Activated effector memory CD4-positive, alpha-beta T cell treated with anti-CD3 and anti-CD28 coated beads, Interleukin-2, amount 50 U/mL, for 16 hours (primary cell): ENCODE data around the gene SMOC2.
"Not testable (repeated sequence)": the region's sequence is repeated elsewhere in the genome, so short reads cannot be mapped to it uniquely, and the experiment has no call there.

Experiments used
- DNase-seq: peaks from one replicate; pipeline ENCODE4 v3.0.0-alpha.2; 2020

Gene SMOC2

DNA sequence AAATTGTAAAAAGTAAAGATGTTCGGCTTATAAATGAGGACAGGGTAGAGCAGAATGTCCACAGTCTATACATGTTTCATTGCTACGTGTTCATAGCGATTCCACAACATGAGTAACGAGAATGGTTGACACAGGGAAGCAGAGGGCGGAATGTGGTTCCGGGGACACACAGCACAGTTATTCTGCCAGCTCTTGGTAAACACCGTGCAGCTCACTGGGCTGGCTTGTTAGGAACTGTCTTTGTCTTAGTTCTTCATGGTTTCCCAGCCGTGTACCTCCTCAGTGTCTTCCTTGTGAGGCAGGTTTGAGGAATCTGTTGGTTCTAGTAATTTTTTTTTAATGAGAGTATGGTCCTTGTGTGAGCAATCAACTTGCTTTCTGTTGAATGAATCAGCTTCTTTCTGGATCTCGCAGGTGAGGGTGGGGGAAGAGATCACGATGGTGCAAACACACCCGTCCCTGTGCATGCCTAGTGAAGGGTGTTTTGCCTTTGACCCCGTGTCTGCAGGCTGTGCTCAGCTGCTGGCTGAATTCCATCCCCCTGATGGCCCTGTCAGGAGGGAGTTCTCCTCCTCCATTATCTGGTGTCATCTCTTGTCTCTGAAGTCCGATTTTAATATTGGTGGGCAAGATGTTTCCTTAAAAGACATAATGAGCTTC is 168.2 kb downstream of the SMOC2 start:
- DNase-seq = no peak

GRCh38 chr6:168609914-168610490 is 169.0 kb downstream of the SMOC2 start:
- DNase-seq = no peak

- DNase-seq = not testable (repeated sequence)
These were observed 170.0 kb downstream of the SMOC2 start for GRCh38 chr6:168610966-168611365.

DNA sequence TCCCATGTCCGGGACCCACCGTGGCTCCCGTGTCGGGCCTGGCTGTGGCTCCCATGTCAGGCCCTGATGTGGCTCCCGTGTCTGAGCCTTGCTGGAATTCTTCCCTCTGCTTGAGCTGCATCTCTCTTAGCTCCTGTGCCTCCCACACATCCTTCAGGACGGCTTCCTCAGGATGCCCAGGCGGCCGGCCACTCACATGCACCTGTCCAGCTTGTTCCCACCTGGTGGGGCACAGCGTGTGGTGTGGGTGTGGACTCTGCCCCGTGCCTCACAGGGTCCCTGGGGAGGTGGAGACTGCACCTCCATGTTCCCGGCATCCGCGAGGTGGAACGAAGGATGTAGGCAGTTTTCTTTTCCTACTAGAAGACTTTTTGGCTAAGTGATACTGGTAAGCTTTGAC is 170.7 kb downstream of the SMOC2 start:
- DNase-seq = no peak

- no peak for DNase-seq
These were observed 171.6 kb downstream of the SMOC2 start for GRCh38 chr6:168612586-168612985.

DNA sequence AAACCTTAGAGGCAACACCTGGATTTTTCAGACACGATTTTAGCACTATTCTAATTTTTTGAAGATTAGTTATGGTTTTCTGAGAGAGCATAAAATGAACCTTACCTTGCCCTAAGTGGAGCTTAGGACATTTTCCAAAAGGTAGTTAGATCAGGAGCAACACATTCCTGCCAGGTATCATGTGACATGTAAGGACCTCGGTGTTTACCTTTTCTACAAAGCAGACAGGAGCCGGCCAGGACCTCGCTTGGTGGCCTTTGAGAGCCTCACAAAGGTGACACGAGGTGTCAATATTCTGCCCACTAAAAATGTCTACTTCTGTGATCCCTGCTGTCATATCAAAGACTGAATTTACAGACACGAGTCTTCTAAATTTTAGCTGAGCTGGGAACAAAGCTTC is 174.9 kb downstream of the SMOC2 start:
- DNase-seq = no peak

DNA sequence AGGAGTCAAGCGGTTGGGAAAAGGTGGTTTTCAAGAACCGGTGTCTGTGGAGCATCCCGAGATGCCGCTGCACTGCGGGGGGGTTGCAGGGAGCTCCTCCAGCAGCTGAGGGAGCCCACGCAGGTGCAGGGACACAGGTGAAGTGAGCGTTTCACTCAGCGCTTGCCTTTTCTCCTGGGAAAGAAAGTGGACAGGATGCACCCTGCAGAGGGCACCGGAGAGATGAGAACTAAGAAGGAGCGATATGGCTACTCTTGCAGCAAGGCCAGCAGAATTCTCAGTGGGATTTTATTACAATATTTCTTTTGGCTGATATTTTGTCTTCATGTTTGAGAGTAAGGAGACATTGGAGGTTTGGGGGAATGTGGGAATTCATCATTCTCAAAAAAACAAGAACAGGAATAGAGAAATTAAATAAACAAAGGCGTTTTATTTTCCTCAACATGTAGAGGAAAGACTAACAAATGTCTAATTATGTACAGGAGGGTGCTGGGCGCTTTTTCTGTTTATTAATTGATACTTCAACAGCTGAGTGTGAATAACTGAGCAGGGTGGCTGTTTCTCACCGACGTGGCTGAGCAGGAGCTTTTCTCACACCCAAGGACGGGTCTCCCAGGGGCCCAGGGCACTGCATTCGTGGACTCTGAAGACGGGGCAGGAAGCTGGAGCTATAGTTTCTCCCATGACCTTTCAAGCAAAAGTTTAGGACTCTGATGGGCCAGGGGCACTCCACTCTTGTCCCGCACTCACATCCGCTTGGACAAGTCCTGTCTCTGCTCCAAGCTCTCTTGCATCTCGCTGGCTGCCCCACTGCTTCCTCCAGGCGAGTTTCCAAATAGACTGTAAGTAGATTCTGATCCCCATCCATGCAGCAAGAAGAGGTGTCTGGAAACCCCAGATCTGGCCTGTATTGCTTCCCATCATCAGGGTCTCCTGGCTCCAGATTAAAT is 176.1 kb downstream of the SMOC2 start:
- no peak for DNase-seq

DNA sequence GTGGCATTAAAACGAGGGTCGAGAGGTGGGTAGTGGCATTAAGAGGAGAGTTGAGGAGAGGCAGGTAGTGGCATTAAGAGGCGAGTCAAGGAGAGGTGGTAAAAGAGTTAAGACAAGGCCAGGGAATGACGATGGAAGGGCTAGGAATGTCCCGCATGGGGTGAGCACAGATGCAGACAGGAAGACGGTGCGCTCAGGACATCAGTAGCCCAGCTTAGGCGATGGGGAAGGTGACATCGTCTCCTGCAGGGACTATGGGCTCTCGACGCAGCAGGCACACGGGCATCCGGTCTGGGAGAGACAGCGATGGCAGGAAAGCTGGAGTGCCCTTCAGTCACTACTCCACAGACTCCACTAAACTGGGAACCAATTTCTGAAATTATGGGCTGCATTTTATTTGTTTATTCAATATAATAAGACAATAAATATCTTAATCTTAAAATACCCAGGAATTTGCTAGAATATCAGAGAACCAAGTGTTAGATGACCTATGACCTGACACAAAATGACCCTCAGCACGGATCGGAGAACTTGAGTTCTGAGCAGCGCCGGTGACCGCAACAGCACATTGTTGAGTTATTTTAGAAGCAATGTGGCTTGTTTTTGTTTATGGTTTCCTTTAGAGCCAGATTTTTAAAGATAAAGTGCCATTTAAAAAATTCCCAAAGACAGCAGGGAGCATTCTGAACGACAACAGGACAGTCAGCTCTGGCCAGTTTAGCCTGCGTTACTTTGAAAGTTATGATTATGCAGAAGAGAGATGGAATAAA is 177.7 kb downstream of the SMOC2 start:
- no peak for DNase-seq

- DNase-seq = no peak
These were observed 178.8 kb downstream of the SMOC2 start for GRCh38 chr6:168619560-168620314.

DNA sequence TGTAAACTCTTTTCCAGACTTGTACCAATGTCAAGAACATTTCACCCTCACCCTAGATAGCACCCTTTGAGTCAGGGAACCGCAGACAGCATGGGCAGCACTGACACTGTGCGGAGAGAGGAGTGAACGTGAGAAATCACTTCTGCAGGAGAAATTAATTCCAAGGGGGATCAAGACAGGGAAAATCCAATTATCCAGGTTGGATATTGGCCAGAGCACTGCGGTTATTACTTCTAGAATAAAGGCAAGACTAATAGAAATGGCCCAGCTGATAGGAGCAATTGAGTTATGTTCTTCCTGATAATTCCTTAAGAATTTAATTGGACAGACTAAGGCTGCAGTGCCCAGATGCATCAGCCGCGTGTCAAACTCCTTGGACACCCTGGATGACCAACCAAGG is 179.6 kb downstream of the SMOC2 start:
- DNase-seq = no peak

- no peak for DNase-seq
These were observed 182.8 kb downstream of the SMOC2 start for GRCh38 chr6:168623736-168624135.

DNA sequence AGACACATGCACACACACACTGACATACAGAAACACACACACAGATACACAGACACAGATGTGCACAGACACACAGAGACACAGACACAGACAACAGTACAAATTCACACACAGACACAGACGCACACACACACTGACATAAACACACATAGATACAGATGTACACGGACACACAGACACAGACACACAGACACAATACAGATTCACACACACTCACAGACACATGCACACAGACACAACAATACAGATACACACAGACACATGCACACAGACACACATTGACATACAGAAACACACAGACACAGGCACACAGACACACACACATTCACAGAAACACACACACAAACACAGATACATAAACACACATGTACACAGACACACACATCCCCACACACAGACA is 183.6 kb downstream of the SMOC2 start:
- no peak for DNase-seq

GRCh38 chr6:168624948-168625347 is 184.0 kb downstream of the SMOC2 start:
- DNase-seq = no peak

- no peak for DNase-seq
These were observed 184.6 kb downstream of the SMOC2 start for GRCh38 chr6:168625602-168626001.

GRCh38 chr6:168626046-168626602 is 185.1 kb downstream of the SMOC2 start:
- no peak for DNase-seq

DNA sequence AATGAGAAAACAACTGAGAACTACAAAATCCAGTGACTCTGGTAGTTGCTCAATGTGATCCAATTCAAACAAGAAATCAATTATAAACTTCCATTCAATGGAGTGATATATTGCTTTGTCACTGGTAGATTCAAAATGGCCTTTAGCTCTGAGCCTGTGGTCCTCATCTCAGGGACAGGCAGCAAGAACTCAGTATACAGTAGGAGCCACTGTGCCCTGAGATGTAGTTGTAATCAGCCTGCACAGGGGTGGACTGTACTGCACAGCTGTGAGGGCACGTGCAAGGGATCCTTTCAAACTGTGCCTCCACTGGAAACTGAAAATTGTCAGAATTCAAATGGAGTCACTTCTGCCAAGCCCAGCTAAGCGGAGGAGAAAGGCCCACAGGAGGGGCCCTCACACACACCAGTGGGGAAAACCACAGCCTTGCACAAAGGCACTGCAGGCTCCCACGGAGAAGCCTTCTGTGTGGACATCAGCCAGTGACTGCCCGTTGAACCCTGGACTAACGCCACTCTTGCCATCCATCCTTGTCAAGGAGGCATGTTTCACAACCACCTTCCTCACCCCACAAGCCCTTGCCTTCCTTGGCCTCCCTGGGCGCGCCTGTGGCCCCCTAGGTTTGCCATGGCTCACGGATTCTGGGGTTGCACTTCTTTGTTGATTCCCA is 186.7 kb downstream of the SMOC2 start:
- no peak for DNase-seq

DNA sequence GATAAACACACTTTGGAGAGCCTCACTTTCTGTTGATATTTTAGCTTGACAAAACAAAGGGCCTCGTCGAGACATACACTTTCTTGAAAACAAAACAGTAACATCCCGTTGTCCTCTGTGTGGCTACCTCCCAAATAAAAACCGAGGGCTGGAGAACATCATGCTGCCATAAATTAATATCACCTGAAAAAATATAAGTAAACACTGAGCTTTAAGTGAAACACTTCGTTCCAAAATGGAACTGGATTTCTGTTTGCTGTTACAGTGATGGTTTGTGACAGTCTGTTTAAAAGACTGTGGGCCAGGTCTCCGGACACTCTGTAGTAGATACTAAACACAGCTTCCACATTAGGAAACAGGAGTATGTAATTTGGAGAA is 187.2 kb downstream of the SMOC2 start:
- DNase-seq = no peak

- DNase-seq = no peak
These were observed 187.8 kb downstream of the SMOC2 start for GRCh38 chr6:168628732-168629245.

DNA sequence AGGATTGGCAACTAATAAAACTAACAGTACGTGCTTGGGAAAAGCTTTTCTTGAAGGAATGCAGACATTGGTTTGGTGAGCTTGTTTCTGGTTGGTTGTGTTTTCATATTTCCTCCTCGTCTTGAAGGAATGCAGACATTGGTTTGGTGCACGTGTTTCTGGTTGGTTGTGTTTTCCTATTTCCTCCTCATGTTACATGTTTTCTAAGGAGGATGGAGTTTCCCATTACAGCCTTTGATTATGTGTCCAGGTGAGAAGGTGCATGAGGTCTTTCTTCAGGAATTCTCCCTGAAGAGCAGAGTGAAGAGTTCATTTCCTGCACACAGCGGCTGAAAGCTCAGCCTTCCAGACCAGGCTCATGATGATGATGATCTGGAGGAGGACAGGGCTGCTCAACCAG is 190.6 kb downstream of the SMOC2 start:
- DNase-seq = no peak

DNA sequence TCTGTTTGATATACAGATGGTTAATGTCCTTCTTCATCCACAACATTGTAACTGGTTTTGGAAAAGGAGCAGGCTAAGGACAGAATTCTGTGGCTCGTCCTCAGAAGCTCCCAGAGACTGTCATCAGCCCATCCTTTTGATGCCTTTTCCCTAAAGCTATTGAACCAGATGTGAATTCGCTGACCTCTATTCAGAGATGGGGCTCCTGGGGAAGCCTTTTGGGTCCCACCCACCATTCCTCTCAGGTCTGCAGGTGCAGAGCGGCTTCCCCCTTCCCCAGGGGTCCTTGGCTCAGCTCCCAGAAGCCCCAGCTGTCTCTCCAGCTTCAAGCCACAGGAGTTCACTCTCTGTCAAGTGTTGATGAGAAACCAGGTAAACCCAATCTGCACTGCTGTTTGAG is 191.7 kb downstream of the SMOC2 start:
- no peak for DNase-seq
